Measurements from ENCODE around the gene MBD5.

Gene MBD5

GRCh38 chr2:148410899-148411298 is 390.0 kb downstream of the MBD5 start:
- no peaks in the 10 kb centered on the region for H3K27me3 ChIP-seq (ENCODE audit: control insufficient read depth, insufficient read depth, low read length)
- H3K9me3 ChIP-seq (ENCODE audit: control insufficient read depth, low read depth, low read length): peaks cover 5% of the 10 kb centered on the region
- no peak overlapping the region for H3K27ac ChIP-seq (ENCODE audit: low read length)
- H3K4me3 ChIP-seq (ENCODE audit: low read length): no peak overlapping the region
- H3K36me3 ChIP-seq (ENCODE audit: control insufficient read depth, low read depth, low read length): no peaks in the 10 kb centered on the region
- H3K9ac ChIP-seq (ENCODE audit: low read length): no peak overlapping the region
- no peaks in the 10 kb centered on the region for H3K4me1 ChIP-seq (ENCODE audit: control insufficient read depth, low read depth, low read length)

- Histone ChIP-seq H3K4me3 (ENCODE audit: low read length) (no peak overlapping the region), H3K9ac (ENCODE audit: low read length) (no peak overlapping the region), H3K9me3 (ENCODE audit: control insufficient read depth, low read depth, low read length) (peaks cover 5% of the 10 kb centered on the region), H3K27me3 (ENCODE audit: control insufficient read depth, insufficient read depth, low read length) (no peaks in the 10 kb centered on the region), H3K4me1 (ENCODE audit: control insufficient read depth, low read depth, low read length) (no peaks in the 10 kb centered on the region), H3K27ac (ENCODE audit: low read length) (no peak overlapping the region), H3K36me3 (ENCODE audit: control insufficient read depth, low read depth, low read length) (no peaks in the 10 kb centered on the region)
These were observed 395.4 kb downstream of the MBD5 start for GRCh38 chr2:148416248-148416647.

GRCh38 chr2:148430101-148430500 is 409.2 kb downstream of the MBD5 start:
- Histone ChIP-seq H3K36me3 (ENCODE audit: control insufficient read depth, low read depth, low read length) (no peaks in the 10 kb centered on the region), H3K4me3 (ENCODE audit: low read length) (no peak overlapping the region), H3K4me1 (ENCODE audit: control insufficient read depth, low read depth, low read length) (no peaks in the 10 kb centered on the region), H3K9ac (ENCODE audit: low read length) (no peak overlapping the region), H3K27ac (ENCODE audit: low read length) (no peak overlapping the region), H3K9me3 (ENCODE audit: control insufficient read depth, low read depth, low read length) (no peaks in the 10 kb centered on the region), H3K27me3 (ENCODE audit: control insufficient read depth, insufficient read depth, low read length) (no peaks in the 10 kb centered on the region)

- Histone ChIP-seq H3K27me3 (ENCODE audit: control insufficient read depth, insufficient read depth, low read length) (no peaks in the 10 kb centered on the region), H3K4me3 (ENCODE audit: low read length) (no peak overlapping the region), H3K9ac (ENCODE audit: low read length) (no peak overlapping the region), H3K9me3 (ENCODE audit: control insufficient read depth, low read depth, low read length) (no peaks in the 10 kb centered on the region), H3K27ac (ENCODE audit: low read length) (no peak overlapping the region), H3K36me3 (ENCODE audit: control insufficient read depth, low read depth, low read length) (no peaks in the 10 kb centered on the region), H3K4me1 (ENCODE audit: control insufficient read depth, low read depth, low read length) (no peaks in the 10 kb centered on the region)
These were observed 427.0 kb downstream of the MBD5 start for GRCh38 chr2:148447877-148448276.

DNA sequence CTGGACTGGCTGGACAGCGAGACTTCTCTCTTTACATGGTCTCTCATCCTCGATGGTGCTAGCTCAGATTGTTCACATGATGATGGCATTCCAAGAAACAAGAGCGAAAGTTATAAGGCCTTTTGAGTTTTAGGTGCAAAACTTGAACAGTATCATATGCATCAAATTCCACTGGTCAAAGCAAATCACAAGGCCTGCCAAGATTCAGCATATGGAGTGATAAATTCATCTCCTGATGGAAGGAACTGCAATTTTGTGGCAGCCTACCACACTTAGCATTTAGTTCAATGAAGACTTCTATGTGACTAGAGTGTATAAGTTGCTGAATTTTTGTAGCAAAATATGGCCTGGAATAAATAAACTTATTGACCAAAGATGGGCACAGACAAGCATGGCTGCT is 429.6 kb downstream of the MBD5 start:
- no peak overlapping the region for H3K27ac ChIP-seq (ENCODE audit: low read length)
- no peak overlapping the region for H3K4me3 ChIP-seq (ENCODE audit: low read length)
- no peaks in the 10 kb centered on the region for H3K36me3 ChIP-seq (ENCODE audit: control insufficient read depth, low read depth, low read length)
- no peak overlapping the region for H3K9ac ChIP-seq (ENCODE audit: low read length)
- no peaks in the 10 kb centered on the region for H3K27me3 ChIP-seq (ENCODE audit: control insufficient read depth, insufficient read depth, low read length)
- no peaks in the 10 kb centered on the region for H3K9me3 ChIP-seq (ENCODE audit: control insufficient read depth, low read depth, low read length)
- H3K4me1 ChIP-seq (ENCODE audit: control insufficient read depth, low read depth, low read length): peaks cover 3% of the 10 kb centered on the region

GRCh38 chr2:148451046-148451445 is 430.2 kb downstream of the MBD5 start:
- H3K27me3 ChIP-seq (ENCODE audit: control insufficient read depth, insufficient read depth, low read length): no peaks in the 10 kb centered on the region
- no peak overlapping the region for H3K27ac ChIP-seq (ENCODE audit: low read length)
- H3K9me3 ChIP-seq (ENCODE audit: control insufficient read depth, low read depth, low read length): no peaks in the 10 kb centered on the region
- H3K4me3 ChIP-seq (ENCODE audit: low read length): no peak overlapping the region
- H3K4me1 ChIP-seq (ENCODE audit: control insufficient read depth, low read depth, low read length): peaks cover 3% of the 10 kb centered on the region
- no peaks in the 10 kb centered on the region for H3K36me3 ChIP-seq (ENCODE audit: control insufficient read depth, low read depth, low read length)
- H3K9ac ChIP-seq (ENCODE audit: low read length): no peak overlapping the region

DNA sequence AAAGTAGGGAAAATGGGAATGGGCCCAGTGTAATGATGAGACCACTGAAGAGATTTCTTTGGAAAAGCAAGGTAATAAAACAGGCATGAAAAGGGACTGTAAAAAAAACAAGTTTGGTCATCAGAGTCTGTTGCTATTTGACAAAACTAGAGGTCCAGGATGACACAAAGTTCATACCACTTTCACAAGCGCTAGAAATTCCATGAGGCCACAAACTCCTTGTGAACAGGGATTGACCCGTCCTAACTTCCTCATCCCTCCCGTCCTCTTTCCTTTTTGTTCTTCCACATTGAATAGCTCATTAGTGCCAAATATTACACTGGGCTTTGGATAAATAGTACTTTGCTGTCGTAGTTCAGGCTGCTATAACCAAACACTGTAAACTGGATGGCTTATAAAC is 434.9 kb downstream of the MBD5 start:
- H3K9me3 ChIP-seq (ENCODE audit: control insufficient read depth, low read depth, low read length): no peaks in the 10 kb centered on the region
- no peaks in the 10 kb centered on the region for H3K27me3 ChIP-seq (ENCODE audit: control insufficient read depth, insufficient read depth, low read length)
- H3K4me1 ChIP-seq (ENCODE audit: control insufficient read depth, low read depth, low read length): peaks cover 3% of the 10 kb centered on the region
- no peak overlapping the region for H3K4me3 ChIP-seq (ENCODE audit: low read length)
- H3K9ac ChIP-seq (ENCODE audit: low read length): no peak overlapping the region
- no peak overlapping the region for H3K27ac ChIP-seq (ENCODE audit: low read length)
- no peaks in the 10 kb centered on the region for H3K36me3 ChIP-seq (ENCODE audit: control insufficient read depth, low read depth, low read length)

GRCh38 chr2:148458171-148458570 is 437.3 kb downstream of the MBD5 start:
- Histone ChIP-seq H3K4me3 (ENCODE audit: low read length) (no peak overlapping the region), H3K9ac (ENCODE audit: low read length) (no peak overlapping the region), H3K27me3 (ENCODE audit: control insufficient read depth, insufficient read depth, low read length) (no peaks in the 10 kb centered on the region), H3K9me3 (ENCODE audit: control insufficient read depth, low read depth, low read length) (no peaks in the 10 kb centered on the region), H3K27ac (ENCODE audit: low read length) (no peak overlapping the region), H3K4me1 (ENCODE audit: control insufficient read depth, low read depth, low read length) (peaks cover 1% of the 10 kb centered on the region), H3K36me3 (ENCODE audit: control insufficient read depth, low read depth, low read length) (no peaks in the 10 kb centered on the region)

- Histone ChIP-seq H3K4me1 (ENCODE audit: control insufficient read depth, low read depth, low read length) (no peaks in the 10 kb centered on the region), H3K4me3 (ENCODE audit: low read length) (no peak overlapping the region)
These were observed 438.5 kb downstream of the MBD5 start for GRCh38 chr2:148459377-148459778.

GRCh38 chr2:148461876-148462275 is 441.0 kb downstream of the MBD5 start:
- H3K9me3 ChIP-seq (ENCODE audit: control insufficient read depth, low read depth, low read length): no peaks in the 10 kb centered on the region
- no peak overlapping the region for H3K9ac ChIP-seq (ENCODE audit: low read length)
- H3K4me3 ChIP-seq (ENCODE audit: low read length): no peak overlapping the region
- H3K27me3 ChIP-seq (ENCODE audit: control insufficient read depth, insufficient read depth, low read length): no peaks in the 10 kb centered on the region
- H3K36me3 ChIP-seq (ENCODE audit: control insufficient read depth, low read depth, low read length): no peaks in the 10 kb centered on the region
- H3K4me1 ChIP-seq (ENCODE audit: control insufficient read depth, low read depth, low read length): no peaks in the 10 kb centered on the region
- no peak overlapping the region for H3K27ac ChIP-seq (ENCODE audit: low read length)

More at GRCh38 chr2:148459377-148459778, 438.5 kb downstream of the MBD5 start:
- Histone ChIP-seq H3K9me3 (ENCODE audit: control insufficient read depth, low read depth, low read length) (no peaks in the 10 kb centered on the region), H3K27me3 (ENCODE audit: control insufficient read depth, insufficient read depth, low read length) (no peaks in the 10 kb centered on the region), H3K36me3 (ENCODE audit: control insufficient read depth, low read depth, low read length) (no peaks in the 10 kb centered on the region), H3K9ac (ENCODE audit: low read length) (no peak overlapping the region), H3K27ac (ENCODE audit: low read length) (no peak overlapping the region)

DNA sequence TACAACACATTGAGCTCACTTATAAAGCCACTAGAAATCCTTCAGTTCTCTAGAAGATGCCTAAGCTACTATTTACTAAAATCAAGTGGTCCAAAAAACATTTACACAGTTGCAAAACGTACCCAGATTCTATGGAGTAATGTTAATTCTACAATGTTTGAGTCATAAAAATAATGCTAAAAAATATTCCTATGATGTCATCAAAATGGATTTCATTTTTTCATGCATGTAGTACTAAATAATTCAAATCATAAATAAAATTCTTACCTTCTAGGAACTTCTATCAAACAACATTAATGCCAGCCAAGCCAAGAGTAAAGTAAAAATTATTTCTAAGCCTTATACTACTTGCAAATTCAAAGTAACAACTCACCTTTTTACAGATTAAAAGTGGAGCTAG is 454.7 kb downstream of the MBD5 start:
- Histone ChIP-seq H3K36me3 (ENCODE audit: control insufficient read depth, low read depth, low read length) (no peaks in the 10 kb centered on the region), H3K4me1 (ENCODE audit: control insufficient read depth, low read depth, low read length) (no peaks in the 10 kb centered on the region), H3K27me3 (ENCODE audit: control insufficient read depth, insufficient read depth, low read length) (no peaks in the 10 kb centered on the region), H3K9ac (ENCODE audit: low read length) (no peak overlapping the region), H3K27ac (ENCODE audit: low read length) (no peak overlapping the region), H3K4me3 (ENCODE audit: low read length) (no peak overlapping the region), H3K9me3 (ENCODE audit: control insufficient read depth, low read depth, low read length) (no peaks in the 10 kb centered on the region)

DNA sequence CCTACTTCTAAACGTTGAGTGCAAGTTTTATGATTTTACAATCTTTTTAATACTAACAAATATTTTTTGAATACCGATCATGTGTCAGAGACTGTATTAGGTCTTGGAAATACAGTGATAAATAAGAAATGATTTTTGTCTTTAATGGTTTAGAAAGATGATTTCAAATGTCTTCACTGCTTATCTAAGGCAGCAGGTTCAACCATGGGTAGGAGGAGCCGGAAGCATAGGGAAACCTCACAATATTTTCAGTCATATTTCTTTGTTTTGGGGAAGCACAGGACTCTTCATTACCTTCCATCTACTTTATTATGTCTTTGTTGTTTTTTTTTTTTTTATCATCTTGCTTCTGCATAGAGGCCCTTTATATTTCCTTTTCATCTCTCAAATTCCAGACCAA is 458.5 kb downstream of the MBD5 start:
- Histone ChIP-seq H3K9me3 (ENCODE audit: control insufficient read depth, low read depth, low read length) (no peaks in the 10 kb centered on the region), H3K4me1 (ENCODE audit: control insufficient read depth, low read depth, low read length) (no peaks in the 10 kb centered on the region), H3K4me3 (ENCODE audit: low read length) (no peak overlapping the region), H3K9ac (ENCODE audit: low read length) (no peak overlapping the region), H3K27me3 (ENCODE audit: control insufficient read depth, insufficient read depth, low read length) (no peaks in the 10 kb centered on the region), H3K27ac (ENCODE audit: low read length) (no peak overlapping the region), H3K36me3 (ENCODE audit: control insufficient read depth, low read depth, low read length) (no peaks in the 10 kb centered on the region)
